Neural progenitor cell (in vitro differentiated cells): ENCODE measurements around the gene MSH2. TPM values are rescaled to one million over a fixed set of nuclear protein-coding genes. Genes with fewer than 3 reads are reported as not detected.

Experiments used
- DNase-seq: peaks from one replicate; pipeline ENCODE4 v3.0.0-alpha.2; 2016; ENCODE audit warnings: low spot score
- H2AFZ ChIP-seq: fragments of 200-600 bp; sonication (generic); replicated peaks from 2 replicates; pipeline ENCODE4 v1.6.1; 2016; ENCODE audit warnings: antibody characterized with exemption
- H3F3A ChIP-seq: fragments of 200-600 bp; sonication (generic); 2 replicates; pipeline ENCODE4 v1.6.1; 2016; ENCODE audit warnings: antibody characterized with exemption, low read depth
- H3K27ac ChIP-seq: fragments of 200-600 bp; sonication (generic); 2 replicates; pipeline ENCODE4 v1.5.1; 2016; ENCODE audit warnings: mild to moderate bottlenecking
- H3K27me3 ChIP-seq: fragments of 200-600 bp; sonication (generic); 2 replicates; pipeline ENCODE4 v1.6.1; 2016; ENCODE audit warnings: mild to moderate bottlenecking, moderate library complexity
- H3K36me3 ChIP-seq: fragments of 200-600 bp; sonication (generic); 2 replicates; pipeline ENCODE4 v1.5.1; 2016
- H3K4me1 ChIP-seq: fragments of 200-600 bp; sonication (generic); 2 replicates; pipeline ENCODE4 v1.6.1; 2016; ENCODE audit warnings: mixed run types
- H3K4me2 ChIP-seq: fragments of 200-600 bp; sonication (generic); 2 replicates; pipeline ENCODE4 v1.6.1; 2016
- H3K4me3 ChIP-seq: fragments of 200-600 bp; sonication (generic); 2 replicates; pipeline ENCODE4 v1.5.1; 2016
- H3K79me2 ChIP-seq: fragments of 200-600 bp; sonication (generic); 2 replicates; pipeline ENCODE4 v1.6.1; 2016; ENCODE audit warnings: low read depth
- H3K9ac ChIP-seq: fragments of 200-600 bp; sonication (generic); 2 replicates; pipeline ENCODE4 v1.6.1; 2016
- H3K9me3 ChIP-seq: fragments of 200-600 bp; sonication (generic); 2 replicates; pipeline ENCODE4 v1.5.1; 2016; ENCODE audit warnings: low read depth
- H4K20me1 ChIP-seq: fragments of 200-600 bp; sonication (generic); 2 replicates; pipeline ENCODE4 v1.6.1; 2016; ENCODE audit warnings: low read depth
- H3K27ac Mint-ChIP-seq: 3 replicates; pipeline ENCODE4 v1.8.0; 2021; ENCODE audit warnings: mixed read lengths
- H3K27me3 Mint-ChIP-seq: 2 replicates; pipeline ENCODE4 v1.8.0; 2022; ENCODE audit warnings: low read depth, mild to moderate bottlenecking, inconsistent platforms, moderate library complexity, mixed read lengths; ENCODE audit not compliant: insufficient read depth
- H3K36me3 Mint-ChIP-seq: 3 replicates; pipeline ENCODE4 v1.8.0; 2021; ENCODE audit warnings: mixed read lengths
- H3K4me1 Mint-ChIP-seq: 3 replicates; pipeline ENCODE4 v1.8.0; 2021; ENCODE audit warnings: mixed read lengths
- H3K4me3 Mint-ChIP-seq: 3 replicates; pipeline ENCODE4 v1.8.0; 2021; ENCODE audit warnings: mild to moderate bottlenecking, moderate library complexity, mixed read lengths
- H3K9me3 Mint-ChIP-seq: 3 replicates; pipeline ENCODE4 v1.8.0; 2020; ENCODE audit warnings: mixed read lengths
- EZH2 ChIP-seq: fragments of 200-600 bp; sonication (generic); IDR thresholded peaks from 2 replicates; pipeline ENCODE4 v1.6.1; 2017; ENCODE audit warnings: antibody characterized with exemption, mild to moderate bottlenecking, moderate library complexity
- EZH2phosphoT487 ChIP-seq: fragments of 200-600 bp; sonication (generic); IDR thresholded peaks from 2 replicates; pipeline ENCODE4 v1.6.1; 2017; ENCODE audit warnings: antibody characterized with exemption
- microRNA counts: library from miRNA; unstranded; fragments of <30 nt; microRNA quantifications from one replicate; lab custom pipeline; 2016
- microRNA-seq: library from miRNA; unstranded; fragments of <30 nt; microRNA quantifications from one replicate; pipeline ENCODE4, GENCODE V29; 2016
- small RNA-seq: library from RNA; depleted of rRNA; stranded (forward); fragments of <200 nt; gene quantifications from one replicate; pipeline ENCODE3, GENCODE V24; 2015
- total RNA-seq: library from RNA; depleted of rRNA; stranded (reverse); fragments of >200 nt; gene quantifications from 2 replicates; pipeline ENCODE4 v1.2.3, GENCODE V29; 2015; ENCODE audit warnings: low replicate concordance
- TF ChIP-seq, protein P1 (sequence below): fragments of 200-600 bp; sonication (generic); IDR thresholded peaks from 2 replicates; pipeline ENCODE4 v1.5.1; 2017; ENCODE audit warnings: antibody characterized with exemption, mild to moderate bottlenecking

Gene MSH2
- total RNA-seq, 1 donor from 2014 or later, result 134 TPM

- no peaks in the 10 kb centered on the region for H3K36me3 ChIP-seq
- H3K27me3 Mint-ChIP-seq, result peaks cover 2% of the 10 kb centered on the region
- H3K4me2 ChIP-seq, result no peak overlapping the region
- no peak for DNase-seq
- H4K20me1 ChIP-seq, result no peaks in the 10 kb centered on the region
- no peak overlapping the region for H2AFZ ChIP-seq
- H3K4me1 ChIP-seq, result peaks cover 9% of the 10 kb centered on the region
- no peaks in the 10 kb centered on the region for H3K9me3 Mint-ChIP-seq
- no peak overlapping the region for H3K27ac ChIP-seq
- H3K27me3 ChIP-seq, result no peaks in the 10 kb centered on the region
- H3K9ac ChIP-seq, result no peak overlapping the region
- H3K36me3 Mint-ChIP-seq, result no peaks in the 10 kb centered on the region
- H3K4me1 Mint-ChIP-seq, result peaks cover 9% of the 10 kb centered on the region
- TF ChIP-seq EZH2phosphoT487, result no peak
- TF ChIP-seq EZH2, result no peak
- TF ChIP-seq, protein P1, sequence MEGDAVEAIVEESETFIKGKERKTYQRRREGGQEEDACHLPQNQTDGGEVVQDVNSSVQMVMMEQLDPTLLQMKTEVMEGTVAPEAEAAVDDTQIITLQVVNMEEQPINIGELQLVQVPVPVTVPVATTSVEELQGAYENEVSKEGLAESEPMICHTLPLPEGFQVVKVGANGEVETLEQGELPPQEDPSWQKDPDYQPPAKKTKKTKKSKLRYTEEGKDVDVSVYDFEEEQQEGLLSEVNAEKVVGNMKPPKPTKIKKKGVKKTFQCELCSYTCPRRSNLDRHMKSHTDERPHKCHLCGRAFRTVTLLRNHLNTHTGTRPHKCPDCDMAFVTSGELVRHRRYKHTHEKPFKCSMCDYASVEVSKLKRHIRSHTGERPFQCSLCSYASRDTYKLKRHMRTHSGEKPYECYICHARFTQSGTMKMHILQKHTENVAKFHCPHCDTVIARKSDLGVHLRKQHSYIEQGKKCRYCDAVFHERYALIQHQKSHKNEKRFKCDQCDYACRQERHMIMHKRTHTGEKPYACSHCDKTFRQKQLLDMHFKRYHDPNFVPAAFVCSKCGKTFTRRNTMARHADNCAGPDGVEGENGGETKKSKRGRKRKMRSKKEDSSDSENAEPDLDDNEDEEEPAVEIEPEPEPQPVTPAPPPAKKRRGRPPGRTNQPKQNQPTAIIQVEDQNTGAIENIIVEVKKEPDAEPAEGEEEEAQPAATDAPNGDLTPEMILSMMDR, result no peak
- H3K4me3 ChIP-seq, result no peak overlapping the region
- no peaks in the 10 kb centered on the region for H3F3A ChIP-seq
- no peak overlapping the region for H3K4me3 Mint-ChIP-seq
- H3K27ac Mint-ChIP-seq, result no peak overlapping the region
- no peaks in the 10 kb centered on the region for H3K79me2 ChIP-seq
- no peaks in the 10 kb centered on the region for H3K9me3 ChIP-seq
Measured at GRCh38 chr2:47528874-47529273, 125.9 kb downstream of the MSH2 start.

DNA sequence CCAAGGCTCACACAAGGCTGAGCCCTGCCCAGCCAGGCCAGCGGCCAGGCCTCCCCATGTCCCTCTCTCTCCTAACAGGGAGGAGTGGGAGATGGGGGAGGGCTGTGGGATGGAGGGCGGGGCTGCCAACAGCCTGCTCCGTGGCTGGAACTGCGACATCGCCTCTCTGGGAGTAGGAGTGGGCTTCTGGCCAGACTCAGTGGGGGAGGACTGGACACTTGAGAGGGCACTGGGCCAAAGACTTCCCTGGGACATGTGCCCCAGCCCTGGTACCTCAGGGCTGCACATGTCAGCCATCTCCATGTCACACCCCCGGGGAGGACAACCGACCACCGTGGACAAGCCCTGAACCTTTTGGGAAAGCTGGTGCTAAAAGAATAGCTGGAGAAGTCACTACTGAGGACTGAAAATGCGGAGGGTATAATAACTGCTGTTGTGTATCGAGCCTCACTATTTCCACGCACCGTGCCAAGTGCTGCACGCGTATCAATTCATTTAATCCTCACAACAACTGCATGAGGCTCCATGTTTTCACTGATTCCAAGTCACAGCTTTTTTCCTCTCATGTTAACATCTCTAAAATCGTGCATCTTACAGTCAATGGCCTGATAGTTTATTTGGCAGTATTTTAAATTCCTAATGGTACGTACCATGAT lies 127.3 kb downstream of the MSH2 start:
- TF ChIP-seq EZH2 (no peak), EZH2phosphoT487 (no peak)
- TF ChIP-seq, protein P1, result no peak
- H3K36me3 Mint-ChIP-seq, result no peaks in the 10 kb centered on the region

DNA sequence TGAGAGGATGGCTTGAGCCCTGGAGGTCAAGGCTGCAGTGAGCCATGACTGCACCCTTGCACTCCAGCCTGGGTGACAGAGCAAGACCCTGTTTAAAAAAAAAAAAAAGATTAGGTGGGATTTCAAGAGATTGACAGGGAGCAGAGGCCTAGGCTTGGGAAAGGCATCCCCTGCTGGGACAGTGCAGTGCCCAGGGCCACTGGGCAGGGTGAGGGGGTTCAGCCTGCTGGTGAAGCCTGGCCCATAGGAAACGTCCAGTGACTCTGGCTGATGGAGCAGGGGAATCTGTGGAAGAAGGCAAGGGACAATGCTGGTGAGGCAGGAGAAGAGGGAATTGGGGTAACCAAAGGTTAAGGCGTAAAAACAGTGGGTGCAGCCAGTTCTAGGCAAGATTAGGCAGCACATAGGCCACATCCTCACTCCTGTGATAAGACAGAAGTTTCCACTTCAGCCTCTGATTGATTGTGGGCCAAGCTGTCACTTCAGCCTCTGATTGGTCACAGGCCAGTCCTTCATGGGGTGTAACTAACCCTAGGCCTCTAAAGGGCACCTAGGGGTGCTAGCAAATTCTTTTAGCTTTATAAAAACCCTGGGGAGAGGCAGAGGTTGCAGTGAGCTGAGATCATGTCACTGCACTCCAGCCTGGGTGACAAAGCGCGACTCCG lies 128.6 kb downstream of the MSH2 start:
- no peaks in the 10 kb centered on the region for H3F3A ChIP-seq
- Mint-ChIP-seq H3K4me1 (peaks cover 22% of the 10 kb centered on the region), H3K36me3 (no peaks in the 10 kb centered on the region), H3K9me3 (no peaks in the 10 kb centered on the region), H3K27ac (no peak overlapping the region), H3K4me3 (no peak overlapping the region), H3K27me3 (peaks cover 6% of the 10 kb centered on the region)
- no peak for DNase-seq
- H3K9ac ChIP-seq, result no peak overlapping the region
- H3K27ac ChIP-seq, result no peak overlapping the region
- no peak overlapping the region for H3K4me2 ChIP-seq
- no peaks in the 10 kb centered on the region for H3K36me3 ChIP-seq
- H3K9me3 ChIP-seq, result no peaks in the 10 kb centered on the region
- H2AFZ ChIP-seq, result no peak overlapping the region
- H3K4me1 ChIP-seq, result peaks cover 18% of the 10 kb centered on the region
- no peaks in the 10 kb centered on the region for H3K27me3 ChIP-seq
- H4K20me1 ChIP-seq, result no peaks in the 10 kb centered on the region
- no peak for TF ChIP-seq EZH2
- TF ChIP-seq EZH2phosphoT487, result no peak
- TF ChIP-seq, protein P1, result no peak
- no peak overlapping the region for H3K4me3 ChIP-seq
- H3K79me2 ChIP-seq, result no peaks in the 10 kb centered on the region

More for the DNA sequence above, 127.3 kb downstream of the MSH2 start:
- Mint-ChIP-seq H3K27me3 (peaks cover 2% of the 10 kb centered on the region), H3K27ac (no peak overlapping the region), H3K4me1 (peaks cover 17% of the 10 kb centered on the region), H3K9me3 (no peaks in the 10 kb centered on the region), H3K4me3 (no peak overlapping the region)
- Histone ChIP-seq H3F3A (no peaks in the 10 kb centered on the region), H3K36me3 (no peaks in the 10 kb centered on the region), H3K9me3 (no peaks in the 10 kb centered on the region), H3K9ac (no peak overlapping the region), H3K27ac (no peak overlapping the region), H3K79me2 (no peaks in the 10 kb centered on the region), H3K27me3 (no peaks in the 10 kb centered on the region), H3K4me3 (no peak overlapping the region), H3K4me1 (peaks cover 18% of the 10 kb centered on the region), H4K20me1 (no peaks in the 10 kb centered on the region), H2AFZ (no peak overlapping the region), H3K4me2 (no peak overlapping the region)
- DNase-seq, result no peak

MicroRNAs within 50 kb of the gene (microRNA counts, 767-probe panel; counts per million panel counts)
- 460 counts per million, percentile 90 among the panel's probes with 10 or more counts for microRNA hsa-miR-559 (lab: Ali Mortazavi, UCI)

Small RNAs within 50 kb of the gene (microRNA-seq; reads per million reads assigned to microRNA genes)
- 0.54 reads per million for gene MIR559

Small RNAs within 50 kb of the gene (small RNA-seq; reads per million reads assigned to genes)
- gene MIR559, result not detected
- not detected for gene RF00017
- not detected for gene RN7SKP119

Other genes starting within 250 kb of the MSH2 start
- not detected in 2 replicates for gene STPG4, start 247.8 kb upstream of the MSH2 start, total RNA-seq
- 440 and 768 TPM in 2 replicates for gene CALM2, start 226.6 kb upstream of the MSH2 start, total RNA-seq
- gene EPCAM, start 33.8 kb upstream of the MSH2 start, total RNA-seq, result 3.7 and 11.1 TPM in 2 replicates
- 0.19 and 3.1 TPM in 2 replicates for gene KCNK12, start 167.8 kb downstream of the MSH2 start, total RNA-seq